Panc1 (cell line): ENCODE data around the gene COQ8B. TPM values are rescaled to one million over a fixed set of nuclear protein-coding genes. Genes with fewer than 3 reads are reported as not detected.
"Not testable (repeated sequence)": the region's sequence is repeated elsewhere in the genome, so short reads cannot be mapped to it uniquely, and the experiment has no call there.

Experiments
- ATAC-seq: fragments of 200-7000 bp; cut with Tn5 transposase; 2 replicates; pipeline ENCODE4 v1.9.1; 2020; ENCODE audit warnings: mild to moderate bottlenecking, moderate library complexity
- Bru-seq: library from RNA; stranded (reverse); fragments of 400-500 nt; gene quantifications from one replicate; lab custom pipeline; 2021; lab: Mats Ljungman, UMichigan
- BruChase-seq, 2 experiments: library from RNA; stranded (reverse); fragments of 400-500 nt; gene quantifications; one replicate each; lab custom pipeline; 2021; lab: Mats Ljungman, UMichigan
- BruUV-seq: library from RNA; stranded (reverse); fragments of 400-500 nt; replicated peaks from 2 replicates; lab custom pipeline; 2021; lab: Mats Ljungman, UMichigan
- CTCF ChIA-PET: fragments of 300-600 bp; sonication (Branson Sonifier 250); formaldehyde crosslinking; loops from one replicate; lab custom pipeline; 2022; ENCODE audit warnings: antibody characterized with exemption; lab: Charles Lee
- POLR2A ChIA-PET: fragments of 300-600 bp; sonication (Branson Sonifier 250); formaldehyde crosslinking; loops from one replicate; lab custom pipeline; 2022; ENCODE audit warnings: antibody characterized with exemption; lab: Charles Lee
- DNase-seq: peaks from one replicate; pipeline ENCODE4 v3.0.0-alpha.2; 2010; ENCODE audit warnings: low read depth, low spot score
- H3K27ac ChIP-seq: 2 replicates; pipeline ENCODE4 v1.5.1; 2011; ENCODE audit warnings: mild to moderate bottlenecking, low read length, inconsistent platforms
- H3K27me3 ChIP-seq: fragments of 200-500 bp; sonication (Bioruptor generic); 2 replicates; pipeline ENCODE4 v1.6.0; 2014; ENCODE audit warnings: low read length, inconsistent platforms; ENCODE audit not compliant: control insufficient read depth, insufficient read depth
- H3K36me3 ChIP-seq: fragments of 200-500 bp; sonication (Bioruptor generic); 2 replicates; pipeline ENCODE4 v1.5.1; 2014; ENCODE audit warnings: inconsistent platforms, mild to moderate bottlenecking, low read length, moderate library complexity; ENCODE audit not compliant: control insufficient read depth, insufficient read depth
- H3K4me1 ChIP-seq: 2 replicates; pipeline ENCODE4 v1.5.1; 2011; ENCODE audit warnings: inconsistent platforms, mild to moderate bottlenecking, low read length, moderate library complexity; ENCODE audit not compliant: control insufficient read depth, insufficient read depth
- H3K4me3 ChIP-seq, 2 experiments: 2 replicates each; pipeline ENCODE4 v1.5.1; 2011 to 2012; ENCODE audit warnings: low read depth in 2 of 2, low read length in 2 of 2, mild to moderate bottlenecking in 2 of 2, inconsistent platforms in 1 of 2, moderate library complexity in 1 of 2
- H3K9me3 ChIP-seq: fragments of 200-500 bp; sonication (Bioruptor generic); 2 replicates; pipeline ENCODE4 v1.5.1; 2014; ENCODE audit warnings: low read depth, mild to moderate bottlenecking, inconsistent platforms, low read length, moderate library complexity; ENCODE audit not compliant: control insufficient read depth, insufficient read depth
- POLR2AphosphoS5 ChIP-seq: IDR thresholded peaks from 2 replicates; pipeline ENCODE4 v1.6.1; 2012; ENCODE audit warnings: mild to moderate bottlenecking, low read depth, low read length, moderate library complexity
- SIN3A ChIP-seq: IDR thresholded peaks from 2 replicates; pipeline ENCODE4 v1.6.1; 2012; ENCODE audit warnings: low read depth, mild to moderate bottlenecking, low read length, moderate library complexity, borderline replicate concordance; ENCODE audit not compliant: insufficient read depth
- TCF7L2 ChIP-seq: IDR thresholded peaks from 2 replicates; pipeline ENCODE4 v1.6.1; 2011; ENCODE audit warnings: mild to moderate bottlenecking, low read depth, low read length, inconsistent platforms
- in situ Hi-C: cut with HindIII; loops from 2 replicates; pipeline ENCODE4 v1.10.0; 2016; ENCODE audit warnings: low sequenced_read_pairs, low pct_unique_long_range_greater_than_20kb
- intact Hi-C: fragments of 100-400 bp; cut with micrococcal nuclease; formaldehyde crosslinking; loops from one replicate; pipeline ENCODE4 v1.10.0; 2022; ENCODE audit not compliant: unreplicated experiment
- long read RNA-seq: library from polyadenylated mRNA; unstranded; transcript quantifications from one replicate; pipeline ENCODE4 v2.0.0, GENCODE V29; 2021; ENCODE audit not compliant: unreplicated experiment
- polyA plus RNA-seq: library from polyadenylated mRNA; unstranded; fragments of >200 nt; gene quantifications from one replicate; pipeline ENCODE4 v1.2.1, GENCODE V29; 2012; ENCODE audit warnings: missing spikeins; ENCODE audit not compliant: insufficient read length
- total RNA-seq: library from RNA; stranded (reverse); gene quantifications from one replicate; pipeline ENCODE4 v1.2.1, GENCODE V29; 2021; ENCODE audit not compliant: unreplicated experiment
- TF ChIP-seq, protein P1 (sequence below): fragments of 450-650 bp; IDR thresholded peaks from 2 replicates; pipeline ENCODE4 v1.5.1; 2017; ENCODE audit warnings: mild to moderate bottlenecking
- TF ChIP-seq, protein P2 (sequence below), 2 experiments: IDR thresholded peaks; 2 replicates each; pipeline ENCODE4 v1.6.1; 2011 to 2012; ENCODE audit warnings: low read depth in 2 of 2, control low read depth in 1 of 2, low read length in 1 of 2, mild to moderate bottlenecking in 1 of 2, moderate library complexity in 1 of 2; ENCODE audit not compliant: insufficient read depth in 1 of 2

Gene COQ8B
- 15.6 TPM for total RNA-seq
- polyA plus RNA-seq: 18.5 TPM
- percentile 55 among the genes with signal in this experiment for Bru-seq, nascent RNA
- BruChase-seq, experiment 1, labeled RNA remaining after a 2-hour chase: percentile 56 among the genes with signal in this experiment
- percentile 59 among the genes with signal in this experiment for BruChase-seq, experiment 2, labeled RNA remaining after a 6-hour chase
- long read RNA-seq, partial matches to known transcripts: 3 of 16 reads
- long read RNA-seq, other reads (novel, unspliced or antisense): 13 of 16 reads

- Histone ChIP-seq H3K27me3 (no peaks in the 10 kb centered on the region), H3K4me1 (peaks cover 11% of the 10 kb centered on the region), H3K4me3 (peak within 1 kb of the TSS; percentile 65 to 77), H3K9me3 (no peaks in the 10 kb centered on the region), H3K36me3 (peaks cover 3% of the 10 kb centered on the region; the same call in 1 of the 2 replicates), H3K27ac (peak within 1 kb of the TSS; percentile 88)
- TF ChIP-seq POLR2AphosphoS5: peak; percentile 23; the same call in 1 of the 2 replicates
- TF ChIP-seq, protein P1, sequence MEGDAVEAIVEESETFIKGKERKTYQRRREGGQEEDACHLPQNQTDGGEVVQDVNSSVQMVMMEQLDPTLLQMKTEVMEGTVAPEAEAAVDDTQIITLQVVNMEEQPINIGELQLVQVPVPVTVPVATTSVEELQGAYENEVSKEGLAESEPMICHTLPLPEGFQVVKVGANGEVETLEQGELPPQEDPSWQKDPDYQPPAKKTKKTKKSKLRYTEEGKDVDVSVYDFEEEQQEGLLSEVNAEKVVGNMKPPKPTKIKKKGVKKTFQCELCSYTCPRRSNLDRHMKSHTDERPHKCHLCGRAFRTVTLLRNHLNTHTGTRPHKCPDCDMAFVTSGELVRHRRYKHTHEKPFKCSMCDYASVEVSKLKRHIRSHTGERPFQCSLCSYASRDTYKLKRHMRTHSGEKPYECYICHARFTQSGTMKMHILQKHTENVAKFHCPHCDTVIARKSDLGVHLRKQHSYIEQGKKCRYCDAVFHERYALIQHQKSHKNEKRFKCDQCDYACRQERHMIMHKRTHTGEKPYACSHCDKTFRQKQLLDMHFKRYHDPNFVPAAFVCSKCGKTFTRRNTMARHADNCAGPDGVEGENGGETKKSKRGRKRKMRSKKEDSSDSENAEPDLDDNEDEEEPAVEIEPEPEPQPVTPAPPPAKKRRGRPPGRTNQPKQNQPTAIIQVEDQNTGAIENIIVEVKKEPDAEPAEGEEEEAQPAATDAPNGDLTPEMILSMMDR: no peak
- 0 out of 2 replicates have a peak, but pooled peaks have one; percentile 12 for TF ChIP-seq TCF7L2
- TF ChIP-seq, protein P2, sequence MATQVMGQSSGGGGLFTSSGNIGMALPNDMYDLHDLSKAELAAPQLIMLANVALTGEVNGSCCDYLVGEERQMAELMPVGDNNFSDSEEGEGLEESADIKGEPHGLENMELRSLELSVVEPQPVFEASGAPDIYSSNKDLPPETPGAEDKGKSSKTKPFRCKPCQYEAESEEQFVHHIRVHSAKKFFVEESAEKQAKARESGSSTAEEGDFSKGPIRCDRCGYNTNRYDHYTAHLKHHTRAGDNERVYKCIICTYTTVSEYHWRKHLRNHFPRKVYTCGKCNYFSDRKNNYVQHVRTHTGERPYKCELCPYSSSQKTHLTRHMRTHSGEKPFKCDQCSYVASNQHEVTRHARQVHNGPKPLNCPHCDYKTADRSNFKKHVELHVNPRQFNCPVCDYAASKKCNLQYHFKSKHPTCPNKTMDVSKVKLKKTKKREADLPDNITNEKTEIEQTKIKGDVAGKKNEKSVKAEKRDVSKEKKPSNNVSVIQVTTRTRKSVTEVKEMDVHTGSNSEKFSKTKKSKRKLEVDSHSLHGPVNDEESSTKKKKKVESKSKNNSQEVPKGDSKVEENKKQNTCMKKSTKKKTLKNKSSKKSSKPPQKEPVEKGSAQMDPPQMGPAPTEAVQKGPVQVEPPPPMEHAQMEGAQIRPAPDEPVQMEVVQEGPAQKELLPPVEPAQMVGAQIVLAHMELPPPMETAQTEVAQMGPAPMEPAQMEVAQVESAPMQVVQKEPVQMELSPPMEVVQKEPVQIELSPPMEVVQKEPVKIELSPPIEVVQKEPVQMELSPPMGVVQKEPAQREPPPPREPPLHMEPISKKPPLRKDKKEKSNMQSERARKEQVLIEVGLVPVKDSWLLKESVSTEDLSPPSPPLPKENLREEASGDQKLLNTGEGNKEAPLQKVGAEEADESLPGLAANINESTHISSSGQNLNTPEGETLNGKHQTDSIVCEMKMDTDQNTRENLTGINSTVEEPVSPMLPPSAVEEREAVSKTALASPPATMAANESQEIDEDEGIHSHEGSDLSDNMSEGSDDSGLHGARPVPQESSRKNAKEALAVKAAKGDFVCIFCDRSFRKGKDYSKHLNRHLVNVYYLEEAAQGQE (IDR thresholded peaks at IDR 0.05; ENCODE audit: insufficient read depth in 1 of 2, low read depth in 2 of 2, low read length in 1 of 2): no peak
- peak; percentile 86; the same call in 1 of the 2 replicates for TF ChIP-seq SIN3A
- ChIA-PET CTCF (interaction anchor here (0.5 kb wide), 1 partner anchor 412 kb away, joined by 3 read pairs; no protein-coding TSS in a partner anchor), POLR2A (no interaction called here)
- ATAC-seq: peak; percentile 78
- no TSS peak for BruUV-seq
- in situ Hi-C loops: no loop called here
- intact Hi-C loops: no loop called here
- DNase-seq: peak; percentile 79
Measured at GRCh38 chr19:40716482-40717324, at the start of gene COQ8B, which contains the start of gene ITPKC. Gene COQ8B (minus strand): TSS chr19:40716886. CDS start chr19:40714632, 2,254 bp downstream. Gene ITPKC (plus strand): TSS chr19:40717112. CDS start chr19:40717136, 24 bp downstream.

GRCh38 chr19:40766385-40766784 is 49.7 kb upstream of the COQ8B start:
- H3K27ac ChIP-seq, H3K4me1 ChIP-seq, H3K4me3 ChIP-seq, ATAC-seq, DNase-seq, H3K36me3 ChIP-seq, H3K27me3 ChIP-seq, in situ Hi-C loops, H3K9me3 ChIP-seq, CTCF ChIA-PET, intact Hi-C loops, POLR2A ChIA-PET, BruUV-seq: not testable (repeated sequence)
